ENCODE results near the gene SNX2.

- TF ChIP-seq EZH2phosphoT487 (IDR thresholded peaks at IDR 0.05; ENCODE audit: insufficient read depth, low read depth) (no peak), EZH2 (IDR thresholded peaks at IDR 0.05; ENCODE audit: insufficient read depth, poor library complexity, severe bottlenecking) (no peak)
Measured at GRCh38 chr5:122849771-122850170, 74.9 kb downstream of the SNX2 start.
